Right lobe of liver (tissue), 4 donors: ENCODE results near the gene CHERP.

Source experiments
- POLR2A ChIP-seq: fragments of 450-650 bp; IDR thresholded peaks from one replicate; pipeline ENCODE4 v1.6.1; 2017; ENCODE audit warnings: antibody characterized with exemption, mild to moderate bottlenecking
- TF ChIP-seq, protein P1 (sequence below), 4 donors: fragments of 200-600 bp in 3 of 4; fragments of 450-650 bp in 1 of 4; IDR thresholded peaks; one replicate each; pipeline versions ENCODE4 v1.5.1 to v1.8.0; 2016 to 2022; ENCODE audit warnings: antibody characterized with exemption in 4 of 4, mild to moderate bottlenecking in 2 of 4
- donor health status: DM: no; HTN: no; CAD: no.
- donor health status: DM: no; HTN: no; CAD: no.
- donor health status: DM: no; HTN: yes; CAD: no.

DNA sequence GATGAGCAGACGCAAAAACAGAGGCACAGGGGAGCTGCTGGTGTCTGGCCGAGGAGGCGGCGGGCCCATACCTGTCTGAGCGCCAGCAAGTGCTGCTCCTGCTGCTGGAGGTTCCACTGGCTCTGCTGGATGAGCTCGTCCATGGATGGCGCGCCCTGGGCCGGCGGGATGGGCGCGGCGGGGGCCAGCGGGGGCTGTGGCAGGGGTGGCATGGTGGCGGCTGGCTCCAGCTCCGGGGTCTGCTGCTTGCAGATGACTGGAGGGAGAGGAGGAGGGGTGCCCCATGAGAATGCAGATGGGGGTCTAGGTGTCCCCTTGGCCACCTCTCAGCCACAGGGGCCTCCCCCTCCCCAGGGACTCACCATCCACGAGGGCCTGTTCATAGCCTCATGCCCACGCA, 6.9 kb downstream of the CHERP start:
- TF ChIP-seq, protein P1, sequence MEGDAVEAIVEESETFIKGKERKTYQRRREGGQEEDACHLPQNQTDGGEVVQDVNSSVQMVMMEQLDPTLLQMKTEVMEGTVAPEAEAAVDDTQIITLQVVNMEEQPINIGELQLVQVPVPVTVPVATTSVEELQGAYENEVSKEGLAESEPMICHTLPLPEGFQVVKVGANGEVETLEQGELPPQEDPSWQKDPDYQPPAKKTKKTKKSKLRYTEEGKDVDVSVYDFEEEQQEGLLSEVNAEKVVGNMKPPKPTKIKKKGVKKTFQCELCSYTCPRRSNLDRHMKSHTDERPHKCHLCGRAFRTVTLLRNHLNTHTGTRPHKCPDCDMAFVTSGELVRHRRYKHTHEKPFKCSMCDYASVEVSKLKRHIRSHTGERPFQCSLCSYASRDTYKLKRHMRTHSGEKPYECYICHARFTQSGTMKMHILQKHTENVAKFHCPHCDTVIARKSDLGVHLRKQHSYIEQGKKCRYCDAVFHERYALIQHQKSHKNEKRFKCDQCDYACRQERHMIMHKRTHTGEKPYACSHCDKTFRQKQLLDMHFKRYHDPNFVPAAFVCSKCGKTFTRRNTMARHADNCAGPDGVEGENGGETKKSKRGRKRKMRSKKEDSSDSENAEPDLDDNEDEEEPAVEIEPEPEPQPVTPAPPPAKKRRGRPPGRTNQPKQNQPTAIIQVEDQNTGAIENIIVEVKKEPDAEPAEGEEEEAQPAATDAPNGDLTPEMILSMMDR (IDR thresholded peaks at IDR 0.05): no peak
- TF ChIP-seq POLR2A: no peak
